HG03439 (cell line): ENCODE data around the gene POLR1E.

ENCODE experiments used
- ATAC-seq: cut with Tn5 transposase; IDR thresholded peaks from one replicate; pipeline ENCODE4 v1.9.1; 2021; ENCODE audit warnings: mild to moderate bottlenecking, moderate library complexity; ENCODE audit not compliant: unreplicated experiment

POLR1E gene

GRCh38 chr9:37485389-37486255 is at the start of gene POLR1E:
TSS of gene POLR1E (plus strand) at chr9:37485948. CDS start at chr9:37486048, 100 bp downstream.
- ATAC-seq = peak; percentile 96

DNA sequence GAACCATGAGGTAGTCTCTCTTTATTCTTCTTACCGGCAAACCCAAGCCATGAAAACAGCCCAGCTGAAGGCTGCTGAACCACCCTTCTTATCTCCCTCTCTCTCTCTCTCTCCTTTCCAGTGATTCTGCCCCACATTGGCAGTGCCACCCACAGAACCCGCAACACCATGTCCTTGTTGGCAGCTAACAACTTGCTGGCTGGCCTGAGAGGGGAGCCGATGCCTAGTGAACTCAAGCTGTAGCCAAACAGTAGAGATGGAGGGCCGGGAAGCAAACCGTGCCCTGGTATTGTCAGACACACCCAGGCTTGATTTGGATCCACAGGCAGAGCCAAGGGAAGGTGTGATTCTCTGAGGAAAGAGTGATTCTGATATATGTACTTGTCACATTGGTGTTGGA is 49.2 kb upstream of the POLR1E start:
- ATAC-seq = no peak

- ATAC-seq = no peak
Measured at GRCh38 chr9:37437010-37437409, 48.7 kb upstream of the POLR1E start.

GRCh38 chr9:37437621-37438020 is 48.1 kb upstream of the POLR1E start:
- no peak for ATAC-seq

DNA sequence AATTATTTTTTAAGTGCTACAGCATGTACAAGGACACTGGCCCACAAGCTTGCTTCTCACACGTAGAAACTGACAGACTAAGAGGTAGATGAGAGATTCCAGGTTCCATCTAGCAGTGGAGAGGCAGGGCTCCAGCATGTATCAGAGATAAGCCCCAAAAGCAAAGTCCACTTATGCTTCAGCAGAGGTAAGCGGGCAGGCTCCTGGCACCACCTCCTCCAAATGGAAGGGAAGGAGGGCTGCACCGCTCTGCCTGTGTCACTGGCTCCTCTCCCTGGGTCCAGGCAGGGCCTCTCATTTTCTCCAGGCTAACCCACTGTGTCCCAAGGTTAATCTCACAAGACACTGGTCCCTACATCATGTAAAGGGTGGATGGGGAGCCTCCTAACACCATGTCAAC is 47.4 kb upstream of the POLR1E start:
- ATAC-seq = no peak

GRCh38 chr9:37441776-37442370 is 43.9 kb upstream of the POLR1E start:
- no peak for ATAC-seq

GRCh38 chr9:37442556-37442955 is 43.2 kb upstream of the POLR1E start:
- no peak for ATAC-seq

DNA sequence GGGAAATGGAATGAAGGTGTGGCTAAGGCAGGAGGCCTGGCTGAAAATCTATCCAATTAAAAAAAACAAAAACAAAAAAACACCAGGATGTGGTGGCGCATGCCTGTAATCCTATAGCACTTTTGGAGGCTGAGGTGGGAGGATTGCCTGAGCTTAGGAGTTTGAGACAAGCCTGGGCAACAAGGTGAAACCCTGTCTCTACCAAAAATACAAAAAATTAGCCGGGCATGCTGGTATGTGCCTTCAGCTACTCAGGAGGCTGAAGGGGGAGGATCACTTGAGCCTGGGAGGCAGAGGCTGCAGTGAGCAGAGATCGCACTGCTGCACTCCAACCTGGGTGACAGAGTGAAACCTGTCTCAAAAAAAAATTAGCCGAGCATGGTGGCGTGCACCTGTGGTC is 42.2 kb upstream of the POLR1E start:
- ATAC-seq = no peak

DNA sequence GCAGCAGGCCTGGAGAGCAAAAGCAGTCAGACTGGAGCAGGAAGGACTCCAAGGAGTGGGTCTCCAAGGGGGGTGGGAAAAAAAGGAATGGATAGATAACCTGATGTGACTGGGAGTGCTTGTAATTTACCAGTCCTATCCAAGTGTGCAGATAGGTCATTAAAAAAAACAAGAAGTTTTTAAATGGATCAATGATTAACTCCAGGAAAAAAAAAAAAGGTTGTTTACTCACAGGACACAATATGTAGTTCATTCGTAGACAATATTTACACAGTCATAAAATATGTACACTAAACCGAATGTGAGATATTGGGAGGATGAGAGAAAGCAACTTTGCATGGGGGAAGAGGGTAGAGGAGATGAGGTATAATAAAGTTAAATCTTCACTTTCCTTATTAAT is 40.9 kb upstream of the POLR1E start:
- ATAC-seq = no peak

DNA sequence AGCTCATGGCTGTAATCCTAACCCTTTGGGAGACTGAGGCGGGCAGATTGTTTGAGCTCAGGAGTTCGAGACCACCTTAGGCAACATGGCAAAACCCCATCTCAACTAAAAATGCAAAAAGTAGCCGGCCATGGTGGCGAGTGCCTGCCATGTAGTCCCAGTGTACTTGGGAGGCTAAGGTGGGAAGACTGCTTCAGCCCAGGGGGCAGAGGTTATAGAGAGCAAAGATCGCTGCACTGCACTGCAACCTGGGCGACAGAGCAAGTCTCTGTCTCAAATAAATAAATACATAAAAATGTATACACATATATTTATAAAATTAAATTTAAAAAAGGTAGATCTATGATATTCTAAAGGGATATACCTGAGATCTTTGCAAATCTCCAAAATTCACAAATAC is 39.9 kb upstream of the POLR1E start:
- ATAC-seq = no peak

DNA sequence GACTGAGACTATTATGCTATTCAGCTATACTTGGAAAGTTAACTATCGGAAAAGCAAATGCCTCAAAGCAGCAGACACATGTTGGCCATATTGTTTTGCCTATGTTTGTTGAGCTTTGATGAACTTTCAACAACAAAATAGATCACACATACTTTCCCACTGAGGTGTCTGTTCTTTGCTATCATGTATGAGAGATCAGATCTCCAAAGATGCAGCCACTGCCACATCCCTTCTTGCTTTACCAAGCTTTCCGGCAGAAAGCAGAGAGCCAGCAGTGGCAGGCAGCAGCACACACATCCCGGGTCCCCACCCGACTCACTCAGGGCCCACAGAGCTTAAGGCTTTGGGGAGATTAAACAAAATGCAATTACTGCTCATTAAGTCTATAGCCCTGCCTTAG is 39.3 kb upstream of the POLR1E start:
- ATAC-seq = no peak

GRCh38 chr9:37447111-37447510 is 38.6 kb upstream of the POLR1E start:
- ATAC-seq = no peak

DNA sequence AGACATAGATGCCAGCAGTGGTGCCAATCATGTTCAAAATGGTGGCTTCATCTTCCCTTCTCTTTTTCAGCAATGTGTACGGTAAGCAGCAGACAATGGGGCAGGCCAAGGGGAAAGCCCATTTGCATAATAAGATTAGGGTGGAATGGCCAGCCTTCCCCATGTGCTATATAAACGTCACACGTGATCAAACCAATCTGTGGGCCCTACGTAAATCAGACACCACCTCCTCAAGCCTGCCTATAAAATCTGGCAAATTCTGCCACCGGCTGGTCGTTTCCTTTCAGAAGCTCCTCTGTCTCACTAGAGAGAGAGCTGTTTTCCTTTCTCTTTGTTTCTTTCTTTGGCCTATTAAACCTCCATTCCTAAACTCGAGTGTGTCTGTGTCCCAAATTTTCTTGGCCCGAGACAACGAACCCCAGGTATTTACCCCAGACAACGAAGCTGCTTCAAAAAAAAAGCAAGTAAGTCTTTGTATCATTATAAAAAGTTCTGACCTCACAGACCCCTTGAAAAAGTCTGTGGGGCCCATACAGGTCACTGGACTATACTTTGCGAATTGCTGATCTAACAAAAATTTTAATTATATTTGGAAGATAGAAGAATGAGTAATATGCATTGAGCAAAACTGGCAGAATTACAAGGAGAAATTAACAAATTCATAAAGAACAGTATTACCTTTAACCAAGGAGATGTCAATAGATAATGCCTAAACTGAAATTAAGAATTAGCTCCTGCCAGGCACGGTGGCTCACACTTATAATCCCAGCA is 35.7 kb upstream of the POLR1E start:
- ATAC-seq = no peak

DNA sequence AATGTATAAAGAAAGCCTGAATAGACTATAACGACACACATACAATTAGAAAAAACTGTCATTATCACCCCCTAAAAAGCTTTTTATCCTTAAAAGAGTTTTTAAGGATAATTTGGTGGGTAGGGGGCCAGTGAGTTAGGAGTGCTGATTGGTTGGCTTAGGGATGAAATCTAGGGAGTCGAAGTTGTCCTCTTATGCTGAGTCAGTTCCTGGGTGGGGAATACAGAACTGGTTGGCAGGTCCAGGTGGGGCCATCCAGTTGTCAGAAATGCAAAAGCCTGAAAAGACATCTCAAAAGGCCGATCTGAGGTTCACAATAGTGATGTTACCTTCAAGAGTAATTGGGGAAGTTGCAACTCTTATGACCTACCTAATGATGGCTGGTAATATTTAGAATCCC is 34.1 kb upstream of the POLR1E start:
- no peak for ATAC-seq

DNA sequence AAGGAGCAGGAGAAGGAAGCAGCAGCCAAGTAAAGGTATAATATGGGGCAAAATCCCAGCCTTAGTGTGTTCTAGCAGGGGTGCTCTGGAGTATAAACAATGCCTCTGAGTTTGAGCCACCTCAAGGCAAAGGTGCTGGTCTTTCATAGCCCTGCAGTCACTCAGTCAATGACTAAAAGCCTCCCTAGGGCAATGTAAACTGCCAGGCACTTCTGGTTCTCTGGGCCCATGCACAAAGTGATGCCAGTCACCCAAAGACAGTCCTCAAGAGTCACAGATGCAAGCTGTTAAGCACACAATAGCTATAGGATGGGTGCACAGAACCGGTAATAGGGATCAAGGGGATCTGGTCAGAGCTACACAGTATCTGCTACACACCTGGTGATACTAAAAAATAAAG is 33.1 kb upstream of the POLR1E start:
- no peak for ATAC-seq

DNA sequence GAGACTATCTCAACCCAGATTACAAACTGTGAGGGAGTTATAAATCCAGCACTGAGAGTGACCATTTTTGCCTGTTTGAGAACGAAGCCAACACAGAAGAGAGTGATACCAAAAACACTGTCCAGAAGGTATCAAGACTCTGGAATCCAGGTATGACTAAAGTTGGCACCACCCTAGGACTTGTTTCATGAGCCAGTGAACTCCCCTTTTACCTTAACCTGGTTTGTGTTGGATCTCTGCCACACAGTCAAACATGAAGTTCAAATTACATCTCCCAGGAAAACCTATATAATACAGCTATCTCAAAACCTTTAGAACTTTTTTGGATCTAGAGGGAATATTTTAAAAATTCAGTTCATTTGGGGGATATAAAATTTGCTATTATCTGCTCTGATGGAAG is 31.9 kb upstream of the POLR1E start:
- ATAC-seq = no peak

DNA sequence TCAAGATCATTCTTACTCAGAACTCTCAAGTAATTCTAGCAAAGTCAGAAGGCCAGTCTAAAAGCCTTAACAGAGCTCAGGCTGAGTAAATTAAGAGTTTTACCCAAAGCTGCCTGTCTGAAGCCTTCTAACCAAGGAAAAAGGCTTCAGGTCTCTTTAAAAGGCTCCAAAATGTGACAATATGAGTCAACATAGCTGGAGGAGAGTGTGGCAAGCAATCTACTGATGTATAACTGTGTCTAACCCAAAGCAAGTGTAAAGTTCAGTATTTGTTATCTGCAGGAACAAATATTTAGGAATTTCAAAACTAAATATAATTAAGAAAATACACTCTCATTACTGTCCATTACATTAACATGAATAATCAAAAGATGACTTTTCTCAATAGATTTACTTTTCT is 31.5 kb upstream of the POLR1E start:
- ATAC-seq = no peak

GRCh38 chr9:37455884-37456647 is 29.7 kb upstream of the POLR1E start:
- no peak for ATAC-seq

DNA sequence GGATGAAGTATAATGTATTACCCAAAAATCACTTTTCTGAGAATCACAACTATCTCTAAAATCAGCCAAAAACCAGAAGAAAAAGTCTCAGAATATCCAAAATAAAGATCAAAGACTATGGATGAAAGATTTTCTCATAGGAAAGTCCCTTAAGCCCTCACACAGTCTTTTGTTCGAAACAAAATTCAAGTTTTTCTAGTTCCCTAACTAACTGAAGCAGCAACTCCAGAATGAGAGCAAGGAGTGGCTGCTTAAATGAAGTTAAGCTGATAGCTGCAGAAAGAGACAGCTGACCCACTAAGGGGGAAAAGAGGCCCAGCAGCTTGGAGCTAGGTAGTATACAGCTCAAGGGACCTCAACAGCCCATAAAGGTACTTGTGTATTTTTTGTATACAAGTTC is 28.9 kb upstream of the POLR1E start:
- ATAC-seq = no peak

- no peak for ATAC-seq
Measured at GRCh38 chr9:37464006-37464405, 21.7 kb upstream of the POLR1E start.
